Measurements from ENCODE around the gene LIG1.

The LIG1 gene

DNA sequence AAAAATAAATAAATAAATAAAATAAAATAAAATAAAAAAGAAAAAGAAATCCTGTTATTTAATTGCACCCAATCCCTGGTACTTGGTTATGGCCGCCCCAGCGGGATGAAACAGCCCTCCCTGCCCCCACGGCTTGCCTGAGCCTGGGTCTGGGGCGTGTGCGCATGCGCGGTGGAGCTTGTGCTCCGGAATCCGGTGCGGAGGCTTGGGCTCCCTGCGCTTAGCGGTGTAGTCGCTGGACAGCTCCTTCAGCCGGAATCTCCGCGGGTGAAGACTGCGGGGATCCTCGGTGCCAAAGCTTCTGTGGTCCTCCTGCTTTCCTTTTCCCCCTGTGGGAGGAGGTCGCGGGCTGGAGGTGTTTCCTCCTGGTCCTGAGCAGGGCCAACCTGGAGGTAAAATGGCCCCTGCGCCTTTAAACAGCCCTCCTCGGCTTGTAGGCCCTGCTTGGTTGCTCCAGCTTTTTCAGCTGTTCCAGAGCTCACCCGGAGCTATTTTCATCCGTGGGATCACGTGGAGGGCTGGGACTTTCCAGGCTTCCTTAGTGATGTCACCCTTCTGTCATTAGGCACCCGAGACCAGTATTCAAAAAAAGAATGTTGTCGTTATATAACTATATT, 59.7 kb downstream of the LIG1 start, which contains the start of gene PLA2G4C:
Gene PLA2G4C (minus strand): TSS at position 468 of the 617 bp plus-strand sequence. CDS start 4,288 bp downstream, outside the sequence.
- Histone ChIP-seq H2AFZ (ENCODE audit: low read depth, low read length, severe bottlenecking) (peak within 1 kb of the TSS; percentile 84), H3K79me2 (ENCODE audit: insufficient read depth, low read length) (no peaks in the 10 kb centered on the region), H3K9ac (ENCODE audit: low read length) (peak within 1 kb of the TSS; percentile 59), H3K9me3 (ENCODE audit: insufficient read depth, low read length) (no peaks in the 10 kb centered on the region), H3K36me3 (ENCODE audit: low read length) (no peaks in the 10 kb centered on the region), H3F3A (ENCODE audit: insufficient read depth) (peaks cover 3% of the 10 kb centered on the region; the same call in 1 of the 2 replicates), H4K20me1 (ENCODE audit: low read depth, low read length) (no peaks in the 10 kb centered on the region), H3K4me2 (ENCODE audit: low read depth, low read length, poor library complexity, severe bottlenecking) (peak within 1 kb of the TSS; percentile 73), H3K27ac (ENCODE audit: low read depth, low read length) (peak within 1 kb of the TSS; percentile 14; the same call in 1 of the 2 replicates), H3K4me3 (ENCODE audit: insufficient read depth, low read length, poor library complexity, severe bottlenecking) (peak within 1 kb of the TSS; percentile 62), H3K9me2 (replicated peaks; ENCODE audit: insufficient read depth, low read length) (no peaks in the 10 kb centered on the region), H3K27me3 (ENCODE audit: low read length) (no peaks in the 10 kb centered on the region)
- TF ChIP-seq EZH2phosphoT487 (conservative IDR thresholded peaks at IDR 0.05; ENCODE audit: low read length): no peak
- TF ChIP-seq, protein P1, sequence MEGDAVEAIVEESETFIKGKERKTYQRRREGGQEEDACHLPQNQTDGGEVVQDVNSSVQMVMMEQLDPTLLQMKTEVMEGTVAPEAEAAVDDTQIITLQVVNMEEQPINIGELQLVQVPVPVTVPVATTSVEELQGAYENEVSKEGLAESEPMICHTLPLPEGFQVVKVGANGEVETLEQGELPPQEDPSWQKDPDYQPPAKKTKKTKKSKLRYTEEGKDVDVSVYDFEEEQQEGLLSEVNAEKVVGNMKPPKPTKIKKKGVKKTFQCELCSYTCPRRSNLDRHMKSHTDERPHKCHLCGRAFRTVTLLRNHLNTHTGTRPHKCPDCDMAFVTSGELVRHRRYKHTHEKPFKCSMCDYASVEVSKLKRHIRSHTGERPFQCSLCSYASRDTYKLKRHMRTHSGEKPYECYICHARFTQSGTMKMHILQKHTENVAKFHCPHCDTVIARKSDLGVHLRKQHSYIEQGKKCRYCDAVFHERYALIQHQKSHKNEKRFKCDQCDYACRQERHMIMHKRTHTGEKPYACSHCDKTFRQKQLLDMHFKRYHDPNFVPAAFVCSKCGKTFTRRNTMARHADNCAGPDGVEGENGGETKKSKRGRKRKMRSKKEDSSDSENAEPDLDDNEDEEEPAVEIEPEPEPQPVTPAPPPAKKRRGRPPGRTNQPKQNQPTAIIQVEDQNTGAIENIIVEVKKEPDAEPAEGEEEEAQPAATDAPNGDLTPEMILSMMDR (IDR thresholded peaks at IDR 0.05; ENCODE audit: insufficient read depth, low read length, poor library complexity, severe bottlenecking): no peak

DNA sequence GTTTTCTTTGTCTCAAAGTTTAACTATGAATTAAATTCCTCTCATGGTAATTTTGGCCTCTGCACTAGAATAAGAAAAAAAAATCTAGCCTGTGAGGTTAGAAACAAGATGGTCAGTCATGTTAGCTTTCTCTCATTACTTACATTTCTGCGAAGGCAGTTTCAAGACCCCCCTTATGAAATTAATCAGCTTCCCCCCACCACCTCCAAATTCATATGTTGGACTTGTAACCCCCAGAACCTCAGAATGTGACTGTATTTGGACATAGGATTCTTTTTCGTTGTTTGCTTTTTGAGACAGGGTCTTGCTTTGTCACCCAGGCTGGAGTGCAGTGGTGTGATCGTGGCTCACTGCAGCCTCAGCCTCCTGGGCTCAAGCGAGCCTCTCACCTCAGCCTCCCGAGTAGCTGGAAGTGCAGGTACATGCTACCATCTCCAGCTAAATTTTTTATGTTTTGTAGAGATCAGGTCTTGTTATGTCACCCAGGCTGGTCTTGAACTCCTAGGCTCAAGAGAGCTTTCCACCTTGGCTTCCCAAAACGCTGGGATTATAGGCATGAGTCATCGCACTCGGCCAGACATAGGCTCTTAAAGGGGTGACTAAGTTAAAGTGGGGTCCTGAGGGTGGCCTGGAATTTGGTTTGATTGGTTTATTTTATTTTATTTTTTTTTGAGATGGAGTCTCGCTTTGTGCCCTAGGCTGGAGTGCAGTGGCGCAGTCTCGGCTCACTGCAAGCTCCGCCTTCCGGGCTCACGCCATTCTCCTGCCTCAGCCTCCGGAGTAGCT, 61.0 kb downstream of the LIG1 start:
- Histone ChIP-seq H4K20me1 (ENCODE audit: low read depth, low read length) (no peaks in the 10 kb centered on the region), H3K27me3 (ENCODE audit: low read length) (no peaks in the 10 kb centered on the region), H3K4me2 (ENCODE audit: low read depth, low read length, poor library complexity, severe bottlenecking) (no peak overlapping the region), H3K36me3 (ENCODE audit: low read length) (no peaks in the 10 kb centered on the region), H3K9me3 (ENCODE audit: insufficient read depth, low read length) (no peaks in the 10 kb centered on the region), H3K4me3 (ENCODE audit: insufficient read depth, low read length, poor library complexity, severe bottlenecking) (no peak overlapping the region), H3K27ac (ENCODE audit: low read depth, low read length) (no peak overlapping the region), H3K79me2 (ENCODE audit: insufficient read depth, low read length) (no peaks in the 10 kb centered on the region), H3K9ac (ENCODE audit: low read length) (no peak overlapping the region), H3F3A (ENCODE audit: insufficient read depth) (peaks cover 3% of the 10 kb centered on the region; the same call in 1 of the 2 replicates), H3K9me2 (replicated peaks; ENCODE audit: insufficient read depth, low read length) (no peaks in the 10 kb centered on the region), H2AFZ (ENCODE audit: low read depth, low read length, severe bottlenecking) (no peak overlapping the region)
- TF ChIP-seq EZH2phosphoT487 (conservative IDR thresholded peaks at IDR 0.05; ENCODE audit: low read length): no peak
- TF ChIP-seq, protein P1 (IDR thresholded peaks at IDR 0.05; ENCODE audit: insufficient read depth, low read length, poor library complexity, severe bottlenecking): no peak

DNA sequence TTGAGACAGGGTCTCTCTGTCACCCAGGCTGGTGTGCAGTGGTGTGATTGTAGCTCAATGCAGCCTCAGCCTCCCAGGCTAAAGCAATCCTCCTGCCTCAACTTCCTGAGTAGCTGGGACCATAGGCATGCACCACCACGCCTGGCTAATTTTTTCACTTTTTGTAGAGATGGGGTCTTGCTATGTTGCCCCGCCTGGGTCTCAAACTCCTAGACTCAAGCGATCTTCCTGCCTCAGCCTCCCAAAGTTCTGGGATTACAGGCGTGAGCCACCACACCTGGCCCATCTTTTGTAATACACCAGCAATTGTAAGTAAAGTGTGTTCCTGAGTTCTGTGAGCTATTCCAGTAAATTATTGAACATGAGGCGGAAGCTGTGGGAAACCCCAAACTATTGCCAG, 66.2 kb downstream of the LIG1 start:
- no peaks in the 10 kb centered on the region for H3K27me3 ChIP-seq (ENCODE audit: low read length)
- no peak overlapping the region for H2AFZ ChIP-seq (ENCODE audit: low read depth, low read length, severe bottlenecking)
- no peaks in the 10 kb centered on the region for H3K9me2 ChIP-seq (replicated peaks; ENCODE audit: insufficient read depth, low read length)
- H3K27ac ChIP-seq (ENCODE audit: low read depth, low read length): no peak overlapping the region
- no peaks in the 10 kb centered on the region for H3K79me2 ChIP-seq (ENCODE audit: insufficient read depth, low read length)
- TF ChIP-seq, protein P1 (IDR thresholded peaks at IDR 0.05; ENCODE audit: insufficient read depth, low read length, poor library complexity, severe bottlenecking): no peak
- TF ChIP-seq EZH2phosphoT487 (conservative IDR thresholded peaks at IDR 0.05; ENCODE audit: low read length): no peak
- H3F3A ChIP-seq (ENCODE audit: insufficient read depth): no peaks in the 10 kb centered on the region
- H3K4me2 ChIP-seq (ENCODE audit: low read depth, low read length, poor library complexity, severe bottlenecking): no peak overlapping the region
- no peak overlapping the region for H3K9ac ChIP-seq (ENCODE audit: low read length)
- no peaks in the 10 kb centered on the region for H4K20me1 ChIP-seq (ENCODE audit: low read depth, low read length)
- H3K9me3 ChIP-seq (ENCODE audit: insufficient read depth, low read length): no peaks in the 10 kb centered on the region
- no peaks in the 10 kb centered on the region for H3K36me3 ChIP-seq (ENCODE audit: low read length)
- no peak overlapping the region for H3K4me3 ChIP-seq (ENCODE audit: insufficient read depth, low read length, poor library complexity, severe bottlenecking)

Data from SU-DHL-6 (cell line).